Astrocyte of the cerebellum (primary cell): Measurements from ENCODE around the gene CYP27B1.

ENCODE experiments used
- DNase-seq: peaks from one replicate; pipeline ENCODE4 v3.0.0-alpha.2; 2011; ENCODE audit warnings: low read depth
- H3K4me3 ChIP-seq: 2 replicates; pipeline ENCODE4 v1.5.1; 2011; ENCODE audit warnings: mild to moderate bottlenecking, low read depth, low read length, moderate library complexity
- in situ Hi-C: cut with HindIII; loops from 2 replicates; pipeline ENCODE4 v1.10.0; 2017; ENCODE audit warnings: low sequenced_read_pairs
- TF ChIP-seq, protein P1 (sequence below): IDR thresholded peaks from 2 replicates; pipeline ENCODE4 v1.5.1; 2012; ENCODE audit warnings: low read length, low read depth, moderate library complexity, mild to moderate bottlenecking; ENCODE audit errors: missing control alignments

Gene CYP27B1

DNA sequence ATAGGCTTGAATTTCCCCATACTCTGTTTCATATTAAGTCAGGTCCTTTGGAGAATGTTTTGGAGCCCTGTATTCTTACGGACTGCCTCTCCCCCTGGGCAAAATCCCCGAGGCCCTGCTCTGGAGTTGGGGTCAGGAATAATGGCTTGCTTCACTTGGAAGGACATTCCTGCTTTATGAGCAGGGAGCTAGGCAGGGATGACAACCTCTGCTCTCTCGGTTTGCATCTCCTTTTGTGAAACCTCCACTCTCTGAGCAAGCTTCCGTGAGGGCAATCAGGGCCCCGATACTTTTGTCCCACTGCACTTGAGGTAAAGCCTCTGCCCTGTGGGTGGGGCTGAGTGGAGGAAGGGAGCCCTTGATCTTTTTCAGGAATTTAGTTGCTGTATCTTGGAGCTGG, 53.7 kb downstream of the CYP27B1 start:
- no peak for DNase-seq
- no peak overlapping the region for H3K4me3 ChIP-seq
- TF ChIP-seq, protein P1, sequence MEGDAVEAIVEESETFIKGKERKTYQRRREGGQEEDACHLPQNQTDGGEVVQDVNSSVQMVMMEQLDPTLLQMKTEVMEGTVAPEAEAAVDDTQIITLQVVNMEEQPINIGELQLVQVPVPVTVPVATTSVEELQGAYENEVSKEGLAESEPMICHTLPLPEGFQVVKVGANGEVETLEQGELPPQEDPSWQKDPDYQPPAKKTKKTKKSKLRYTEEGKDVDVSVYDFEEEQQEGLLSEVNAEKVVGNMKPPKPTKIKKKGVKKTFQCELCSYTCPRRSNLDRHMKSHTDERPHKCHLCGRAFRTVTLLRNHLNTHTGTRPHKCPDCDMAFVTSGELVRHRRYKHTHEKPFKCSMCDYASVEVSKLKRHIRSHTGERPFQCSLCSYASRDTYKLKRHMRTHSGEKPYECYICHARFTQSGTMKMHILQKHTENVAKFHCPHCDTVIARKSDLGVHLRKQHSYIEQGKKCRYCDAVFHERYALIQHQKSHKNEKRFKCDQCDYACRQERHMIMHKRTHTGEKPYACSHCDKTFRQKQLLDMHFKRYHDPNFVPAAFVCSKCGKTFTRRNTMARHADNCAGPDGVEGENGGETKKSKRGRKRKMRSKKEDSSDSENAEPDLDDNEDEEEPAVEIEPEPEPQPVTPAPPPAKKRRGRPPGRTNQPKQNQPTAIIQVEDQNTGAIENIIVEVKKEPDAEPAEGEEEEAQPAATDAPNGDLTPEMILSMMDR = no peak
- in situ Hi-C loops = no loop called here

GRCh38 chr12:57712701-57713100, 54.2 kb downstream of the CYP27B1 start:
- TF ChIP-seq, protein P1 = no peak
- no peak overlapping the region for H3K4me3 ChIP-seq
- in situ Hi-C loops = no loop called here
- DNase-seq = no peak
